Body of pancreas (tissue), 4 donors: Measurements from ENCODE around the gene ANKS1B.

ENCODE experiments used
- POLR2A ChIP-seq, 3 donors: fragments of 450-650 bp; IDR thresholded peaks; one replicate each; pipeline ENCODE4 v1.6.1; 2016; ENCODE audit warnings: antibody characterized with exemption in 3 of 3, mild to moderate bottlenecking in 2 of 3
- TF ChIP-seq, protein P1 (sequence below), 7 experiments: fragments of 450-650 bp in 4 of 7; fragments of 200-600 bp in 3 of 7; sonication (generic) in 3 of 7; IDR thresholded peaks; one replicate each; pipeline ENCODE4 v1.5.1; 2016 to 2019; ENCODE audit warnings: antibody characterized with exemption in 7 of 7

DNA sequence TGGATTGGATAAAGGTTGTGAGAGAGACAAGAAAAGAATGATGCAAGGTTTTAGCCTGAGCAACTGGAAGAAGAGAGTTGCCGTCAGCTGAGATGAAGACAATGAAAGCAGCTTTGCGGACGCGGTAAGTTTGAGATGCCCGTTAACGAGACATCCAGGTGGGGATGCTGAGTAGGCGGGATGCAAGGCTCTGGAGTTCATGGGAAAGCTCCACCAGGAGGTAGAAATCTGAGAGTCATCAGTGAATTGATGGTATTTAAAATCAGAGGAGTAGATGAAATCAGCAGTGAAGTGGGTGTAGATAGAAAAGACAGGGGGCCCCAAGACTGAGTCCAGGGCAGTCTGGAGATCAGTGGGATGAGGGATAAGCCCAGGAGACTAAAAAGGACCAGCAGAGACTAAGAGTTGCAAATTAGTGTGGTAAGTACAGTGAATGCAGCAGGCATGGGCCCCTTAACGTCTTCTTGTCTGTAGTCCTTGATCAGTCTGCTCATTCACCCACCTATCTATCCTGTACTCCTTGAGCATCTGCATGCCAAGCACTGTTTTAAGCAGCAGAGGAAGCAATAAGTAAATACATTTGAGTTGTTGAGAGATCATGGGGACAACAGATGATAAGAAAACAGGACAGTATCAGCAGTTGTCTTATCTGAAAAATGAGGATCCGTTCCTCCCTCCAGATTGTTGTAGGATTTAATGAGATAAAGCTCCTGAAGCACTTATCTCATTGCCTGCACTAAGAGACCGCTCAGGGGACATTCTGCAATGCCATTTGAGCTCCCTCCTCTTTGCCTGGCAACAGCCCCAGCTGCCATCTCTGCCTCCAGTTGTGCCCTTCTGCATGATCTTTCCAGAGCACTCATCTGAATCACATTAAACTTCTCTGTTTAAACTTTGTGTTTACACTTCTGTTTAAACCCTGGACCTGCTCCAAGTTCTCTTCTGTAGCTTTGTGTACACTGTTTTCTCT, 1248.1 kb downstream of the ANKS1B start:
- TF ChIP-seq, protein P1, sequence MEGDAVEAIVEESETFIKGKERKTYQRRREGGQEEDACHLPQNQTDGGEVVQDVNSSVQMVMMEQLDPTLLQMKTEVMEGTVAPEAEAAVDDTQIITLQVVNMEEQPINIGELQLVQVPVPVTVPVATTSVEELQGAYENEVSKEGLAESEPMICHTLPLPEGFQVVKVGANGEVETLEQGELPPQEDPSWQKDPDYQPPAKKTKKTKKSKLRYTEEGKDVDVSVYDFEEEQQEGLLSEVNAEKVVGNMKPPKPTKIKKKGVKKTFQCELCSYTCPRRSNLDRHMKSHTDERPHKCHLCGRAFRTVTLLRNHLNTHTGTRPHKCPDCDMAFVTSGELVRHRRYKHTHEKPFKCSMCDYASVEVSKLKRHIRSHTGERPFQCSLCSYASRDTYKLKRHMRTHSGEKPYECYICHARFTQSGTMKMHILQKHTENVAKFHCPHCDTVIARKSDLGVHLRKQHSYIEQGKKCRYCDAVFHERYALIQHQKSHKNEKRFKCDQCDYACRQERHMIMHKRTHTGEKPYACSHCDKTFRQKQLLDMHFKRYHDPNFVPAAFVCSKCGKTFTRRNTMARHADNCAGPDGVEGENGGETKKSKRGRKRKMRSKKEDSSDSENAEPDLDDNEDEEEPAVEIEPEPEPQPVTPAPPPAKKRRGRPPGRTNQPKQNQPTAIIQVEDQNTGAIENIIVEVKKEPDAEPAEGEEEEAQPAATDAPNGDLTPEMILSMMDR (IDR thresholded peaks at IDR 0.05) = no peak
- TF ChIP-seq POLR2A (IDR thresholded peaks at IDR 0.05) = no peak
